ENCODE data around the gene SLC38A2. TPM values are rescaled to one million over a fixed set of nuclear protein-coding genes. Genes with fewer than 3 reads are reported as not detected.

Gene SLC38A2
- total RNA-seq, 1 donor from 2014 or later: 252 TPM

DNA sequence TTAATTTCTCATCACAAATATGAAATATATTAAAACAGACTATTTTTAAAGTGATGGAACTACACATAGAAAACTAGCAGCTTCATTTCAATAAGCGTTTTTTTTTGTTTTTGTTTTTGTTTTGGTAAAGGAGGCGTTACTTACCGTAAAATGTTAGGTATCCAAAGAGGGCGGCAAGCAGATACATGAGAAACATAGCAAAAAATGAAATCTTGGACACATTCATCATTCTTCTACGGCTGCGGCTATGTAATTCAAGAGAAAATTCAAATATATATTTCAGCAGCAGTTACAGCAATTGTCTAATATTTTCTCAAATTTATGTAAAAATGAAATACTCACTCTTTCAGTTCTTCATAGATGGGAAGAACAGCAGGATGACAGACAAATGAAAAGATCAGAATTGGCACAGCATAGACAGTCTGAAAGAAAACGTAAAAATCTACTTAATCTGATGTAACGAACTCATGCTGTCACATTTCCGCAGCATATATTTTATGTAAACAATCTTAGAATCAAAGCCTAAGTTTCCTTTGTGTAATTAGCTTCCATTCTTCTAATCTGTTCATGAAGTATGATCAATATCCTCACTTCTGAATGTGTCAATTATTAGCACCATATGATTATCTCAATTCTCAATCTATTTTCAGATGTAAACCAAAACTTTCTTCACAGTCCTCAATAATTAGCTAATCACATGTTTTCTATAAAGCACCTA is 8.8 kb downstream of the SLC38A2 start:
- DNase-seq (ENCODE audit: low spot score in 2 of 2) (no peak), FAIRE-seq (no peak)

DNA sequence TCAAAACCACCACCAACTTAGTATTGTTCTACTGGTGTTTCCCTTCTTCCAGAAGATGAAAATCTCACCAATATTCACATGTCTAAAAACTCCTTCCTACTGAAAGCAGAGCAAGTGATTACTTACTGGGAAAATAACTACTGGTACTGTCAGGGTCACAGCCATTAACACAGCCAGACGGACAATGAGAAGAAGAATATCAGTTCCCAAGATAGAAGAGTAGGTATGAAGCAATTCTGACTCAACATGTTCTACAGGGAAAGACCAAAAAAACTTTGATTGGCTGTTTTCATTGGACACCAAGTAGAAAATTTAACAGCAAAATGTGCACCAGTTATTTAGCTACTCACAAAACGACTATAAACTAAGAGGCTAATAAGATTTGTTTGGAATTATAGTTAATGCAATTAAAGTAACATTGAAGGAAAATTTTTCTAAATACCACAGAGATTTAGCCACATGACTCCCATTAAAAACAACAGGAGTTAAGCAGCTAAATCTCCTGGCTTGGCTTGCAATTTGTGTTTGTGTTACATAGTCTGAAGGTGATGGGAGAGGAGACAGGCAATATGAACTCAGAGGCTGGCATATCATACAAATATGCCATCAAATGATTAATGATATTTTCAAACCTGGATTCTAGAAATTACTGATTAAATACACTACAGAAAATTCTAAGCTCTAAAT is 9.5 kb downstream of the SLC38A2 start:
- FAIRE-seq: no peak
- DNase-seq (ENCODE audit: low spot score in 2 of 2): no peak

GRCh38 chr12:46361667-46362034 is 10.9 kb downstream of the SLC38A2 start:
- FAIRE-seq (no peak), DNase-seq (ENCODE audit: low spot score in 2 of 2) (no peak)

- DNase-seq (ENCODE audit: low spot score in 2 of 2) (no peak), FAIRE-seq (no peak)
These were observed 11.5 kb downstream of the SLC38A2 start for GRCh38 chr12:46360908-46361666.

DNA sequence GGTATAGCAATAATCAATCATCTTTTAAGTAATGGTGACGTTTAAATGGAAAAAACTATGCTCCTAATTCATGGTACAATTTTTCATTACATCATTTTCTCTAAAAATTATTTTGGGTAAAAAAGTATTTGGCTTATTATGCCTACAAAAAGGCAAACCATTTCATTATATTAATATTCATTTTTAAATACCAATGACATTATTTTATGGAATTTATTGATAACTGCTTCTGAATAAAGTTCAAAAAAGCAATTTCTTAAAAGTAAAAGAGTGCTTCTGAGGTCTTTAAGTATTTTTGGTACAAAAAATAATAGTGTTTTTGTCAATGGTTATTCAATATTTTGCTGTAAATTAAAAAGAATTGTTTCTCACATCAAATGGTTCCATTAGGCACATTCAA is 12.2 kb downstream of the SLC38A2 start:
- DNase-seq (ENCODE audit: low spot score in 2 of 2) (no peak), FAIRE-seq (no peak)

- DNase-seq (ENCODE audit: low spot score in 2 of 2): no peak
- no peak for FAIRE-seq
These were observed 12.8 kb downstream of the SLC38A2 start for GRCh38 chr12:46359667-46360280.

DNA sequence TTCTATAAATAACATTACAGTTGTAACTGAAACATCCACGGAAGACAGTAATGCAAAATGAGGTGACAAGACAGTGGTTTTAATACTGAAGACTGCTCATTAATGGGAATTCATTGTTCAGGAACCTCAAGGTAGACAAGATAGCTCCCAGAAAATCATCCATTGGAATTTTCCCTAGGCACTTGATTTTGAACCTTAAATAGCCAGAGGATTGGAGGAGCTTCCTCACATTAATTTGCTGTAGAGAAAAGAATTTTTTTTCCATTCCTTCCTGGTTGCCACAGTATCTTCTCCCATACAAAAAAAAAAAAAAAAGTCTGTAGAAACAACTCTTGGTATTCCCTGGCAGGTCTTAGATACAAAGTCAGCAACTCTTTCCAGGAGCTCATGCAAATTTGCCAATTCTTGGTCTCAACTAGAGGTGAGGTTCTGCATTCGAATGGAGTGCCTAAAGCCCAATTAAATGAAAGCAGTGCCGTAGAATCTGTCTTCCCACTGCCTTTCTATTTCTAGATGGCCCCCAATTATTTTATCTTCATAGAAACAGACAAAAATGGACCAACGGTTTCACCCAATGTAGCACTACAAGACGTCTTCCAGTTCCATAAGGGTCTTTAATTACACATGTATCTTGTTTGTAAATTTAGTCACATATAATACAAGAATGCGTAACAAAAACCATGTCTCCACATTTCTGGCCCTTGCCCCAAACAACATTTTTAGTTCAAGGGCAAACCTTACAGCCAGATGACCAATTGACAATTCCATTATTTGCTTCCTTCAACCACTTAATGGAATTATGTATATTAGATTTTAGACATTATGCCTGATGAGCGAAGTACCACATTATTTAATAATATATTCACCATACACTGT is 13.5 kb downstream of the SLC38A2 start:
- FAIRE-seq: no peak
- DNase-seq (ENCODE audit: low spot score in 2 of 2): no peak

GRCh38 chr12:46358325-46358700 is 14.3 kb downstream of the SLC38A2 start:
- FAIRE-seq (no peak), DNase-seq (ENCODE audit: low spot score in 2 of 2) (no peak)

- DNase-seq (ENCODE audit: low spot score in 2 of 2) (no peak), FAIRE-seq (no peak)
These were observed 14.9 kb downstream of the SLC38A2 start for GRCh38 chr12:46357438-46358324.

GRCh38 chr12:46356655-46357437 is 15.7 kb downstream of the SLC38A2 start:
- DNase-seq (ENCODE audit: low spot score in 2 of 2) (no peak), FAIRE-seq (no peak)

GRCh38 chr12:46354802-46355199 is 17.8 kb downstream of the SLC38A2 start:
- FAIRE-seq (no peak), DNase-seq (ENCODE audit: low spot score in 2 of 2) (no peak)

DNA sequence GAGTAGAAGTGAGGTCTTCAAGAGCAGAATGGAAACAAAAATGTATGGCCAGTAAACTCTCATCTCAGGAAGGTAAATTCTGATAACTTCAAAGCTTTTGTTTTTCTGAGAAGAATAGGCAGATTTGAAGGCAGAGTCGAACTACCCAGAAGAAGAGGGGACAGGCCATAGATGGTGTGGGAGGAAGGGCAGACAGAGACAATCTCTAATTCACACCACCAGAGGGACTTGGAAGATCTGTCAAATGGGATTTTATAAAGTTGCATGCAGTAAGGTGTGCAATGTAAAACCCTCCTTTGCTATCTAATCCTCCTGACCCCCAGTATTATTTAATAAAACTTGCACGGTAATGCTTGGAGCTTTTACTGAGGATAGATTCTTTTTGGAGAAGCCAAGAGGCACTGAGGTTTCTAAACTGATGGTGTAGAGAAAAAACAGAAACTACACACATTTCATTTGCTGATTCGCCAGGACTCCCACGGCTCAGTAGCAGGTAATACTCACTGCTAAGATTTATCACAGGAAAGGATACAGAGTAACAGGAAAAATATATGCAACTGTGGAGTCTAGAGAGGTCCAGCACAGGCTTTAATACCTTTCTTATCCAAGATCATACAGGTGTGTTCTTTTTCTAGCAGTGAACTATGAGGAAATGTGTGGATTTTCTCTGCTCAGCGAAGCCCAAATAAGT is 18.3 kb downstream of the SLC38A2 start:
- FAIRE-seq (no peak), DNase-seq (ENCODE audit: low spot score in 2 of 2) (no peak)

GRCh38 chr12:46351886-46352650 is 20.5 kb downstream of the SLC38A2 start:
- FAIRE-seq (no peak), DNase-seq (ENCODE audit: low spot score in 2 of 2) (no peak)

DNA sequence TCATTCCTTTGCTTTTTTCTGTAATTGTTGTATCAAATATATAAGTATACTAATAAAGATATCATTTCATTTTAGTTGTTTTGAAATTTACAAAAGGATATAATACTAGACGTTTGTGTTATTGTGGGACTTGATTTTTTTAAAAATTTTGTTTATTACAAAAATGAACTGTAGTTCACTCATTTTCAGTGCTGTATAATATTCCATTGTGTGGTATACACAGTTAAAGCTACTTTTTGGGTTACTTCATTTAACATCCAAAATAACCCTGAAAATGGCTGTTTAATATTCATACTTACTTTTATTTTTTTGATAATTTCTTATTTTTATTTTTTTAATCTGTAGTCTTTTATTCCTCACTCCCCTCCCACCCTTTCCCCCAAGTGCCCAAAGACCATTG is 21.4 kb downstream of the SLC38A2 start:
- no peak for FAIRE-seq
- DNase-seq (ENCODE audit: low spot score in 2 of 2): no peak

GRCh38 chr12:46349253-46349652 is 23.3 kb downstream of the SLC38A2 start:
- DNase-seq (ENCODE audit: low spot score in 2 of 2): no peak
- FAIRE-seq: no peak

- no peak for FAIRE-seq
These were observed 29.3 kb downstream of the SLC38A2 start for GRCh38 chr12:46343118-46343852.

More at GRCh38 chr12:46343118-46343852, 29.3 kb downstream of the SLC38A2 start:
- no peak for DNase-seq (ENCODE audit: low spot score in 2 of 2)

All from frontal cortex (tissue), 4 donors.